GM12864 (cell line): Measurements from ENCODE around the gene SLC66A2.
A peak's percentile ranks its signal among the peaks of the same experiment; 100 is the strongest.

ENCODE experiments used
- DNase-seq: peaks from one replicate; pipeline ENCODE4 v3.0.0-alpha.2; 2011; ENCODE audit warnings: low read depth
- H3K4me3 ChIP-seq: 2 replicates; pipeline ENCODE4 v1.5.1; 2011; ENCODE audit warnings: mild to moderate bottlenecking, low read depth, low read length, control low read depth
- TF ChIP-seq, protein P1 (sequence below): IDR thresholded peaks from 2 replicates; pipeline ENCODE4 v1.5.1; 2011; ENCODE audit warnings: low read depth, mild to moderate bottlenecking, moderate library complexity, low read length, control low read depth, inconsistent platforms; ENCODE audit errors: missing control alignments

Gene SLC66A2

GRCh38 chr18:79955302-79956075, 4.0 kb upstream of the SLC66A2 start:
- TF ChIP-seq, protein P1, sequence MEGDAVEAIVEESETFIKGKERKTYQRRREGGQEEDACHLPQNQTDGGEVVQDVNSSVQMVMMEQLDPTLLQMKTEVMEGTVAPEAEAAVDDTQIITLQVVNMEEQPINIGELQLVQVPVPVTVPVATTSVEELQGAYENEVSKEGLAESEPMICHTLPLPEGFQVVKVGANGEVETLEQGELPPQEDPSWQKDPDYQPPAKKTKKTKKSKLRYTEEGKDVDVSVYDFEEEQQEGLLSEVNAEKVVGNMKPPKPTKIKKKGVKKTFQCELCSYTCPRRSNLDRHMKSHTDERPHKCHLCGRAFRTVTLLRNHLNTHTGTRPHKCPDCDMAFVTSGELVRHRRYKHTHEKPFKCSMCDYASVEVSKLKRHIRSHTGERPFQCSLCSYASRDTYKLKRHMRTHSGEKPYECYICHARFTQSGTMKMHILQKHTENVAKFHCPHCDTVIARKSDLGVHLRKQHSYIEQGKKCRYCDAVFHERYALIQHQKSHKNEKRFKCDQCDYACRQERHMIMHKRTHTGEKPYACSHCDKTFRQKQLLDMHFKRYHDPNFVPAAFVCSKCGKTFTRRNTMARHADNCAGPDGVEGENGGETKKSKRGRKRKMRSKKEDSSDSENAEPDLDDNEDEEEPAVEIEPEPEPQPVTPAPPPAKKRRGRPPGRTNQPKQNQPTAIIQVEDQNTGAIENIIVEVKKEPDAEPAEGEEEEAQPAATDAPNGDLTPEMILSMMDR, result no peak

GRCh38 chr18:79954791-79955190, 3.3 kb upstream of the SLC66A2 start:
- DNase-seq, result no peak
- TF ChIP-seq, protein P1, result no peak
- H3K4me3 ChIP-seq, result no peak overlapping the region

More at GRCh38 chr18:79955302-79956075, 4.0 kb upstream of the SLC66A2 start:
- H3K4me3 ChIP-seq, result no peak overlapping the region
- no peak for DNase-seq

GRCh38 chr18:79953971-79954651, 2.7 kb upstream of the SLC66A2 start:
- no peak for DNase-seq
- H3K4me3 ChIP-seq, result no peak overlapping the region
- TF ChIP-seq, protein P1, result no peak

DNA sequence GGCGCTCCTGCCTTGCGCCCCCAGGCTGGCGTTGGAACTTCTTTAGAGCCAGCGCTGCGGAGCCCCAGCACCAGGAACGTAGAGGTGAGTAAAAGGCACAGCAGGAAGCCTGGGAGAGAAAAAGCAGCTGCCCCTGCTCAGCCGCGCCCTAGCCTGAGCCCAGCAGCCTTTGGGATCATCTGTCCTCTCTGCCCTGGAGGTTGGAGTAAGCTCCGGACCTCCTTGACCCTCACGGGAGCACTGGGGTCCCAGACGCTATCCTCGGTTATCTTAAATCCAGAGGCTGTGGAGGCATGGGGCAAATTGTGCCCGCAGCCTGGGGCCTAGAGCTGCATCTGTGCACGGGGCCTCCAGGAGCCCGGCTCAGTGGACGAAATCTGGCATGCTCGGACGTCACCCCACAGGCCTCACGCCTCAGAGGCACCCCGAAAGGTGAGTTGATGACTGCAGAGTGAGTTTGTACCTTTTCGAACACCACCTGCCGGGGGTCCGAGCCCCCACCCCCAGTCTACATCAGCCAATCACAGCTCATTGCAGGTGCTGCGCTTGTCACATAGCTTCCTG, 1.6 kb upstream of the SLC66A2 start:
- no peak overlapping the region for H3K4me3 ChIP-seq
- DNase-seq, result no peak
- TF ChIP-seq, protein P1, result no peak

DNA sequence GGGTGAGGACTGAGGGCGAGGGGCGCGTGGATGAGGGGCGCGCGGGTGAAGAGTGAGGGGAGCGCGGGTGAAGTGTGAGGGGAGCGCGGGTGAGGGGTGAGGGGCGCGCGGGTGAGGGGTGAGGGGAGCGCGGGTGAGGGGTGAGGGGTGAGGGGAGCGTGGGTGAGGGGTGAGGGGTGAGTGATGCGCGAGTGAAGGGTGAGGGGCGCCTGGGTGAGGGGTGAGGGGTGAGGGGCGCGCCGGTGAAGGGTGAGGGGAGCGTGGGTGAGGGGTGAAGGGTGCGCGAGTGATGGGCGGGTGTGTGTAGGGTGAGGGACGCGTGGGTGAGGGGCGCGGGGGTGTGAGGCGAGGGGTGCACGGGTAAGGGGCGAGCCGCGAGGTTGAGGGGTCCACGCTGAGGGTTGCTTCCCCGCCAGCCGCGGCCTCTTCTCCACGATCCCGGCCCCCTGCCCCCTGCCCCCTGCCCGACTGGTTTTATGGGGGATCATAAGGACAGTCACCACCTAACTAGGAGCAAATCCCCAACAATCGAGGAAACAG, 1.1 kb upstream of the SLC66A2 start:
- DNase-seq, result no peak

DNA sequence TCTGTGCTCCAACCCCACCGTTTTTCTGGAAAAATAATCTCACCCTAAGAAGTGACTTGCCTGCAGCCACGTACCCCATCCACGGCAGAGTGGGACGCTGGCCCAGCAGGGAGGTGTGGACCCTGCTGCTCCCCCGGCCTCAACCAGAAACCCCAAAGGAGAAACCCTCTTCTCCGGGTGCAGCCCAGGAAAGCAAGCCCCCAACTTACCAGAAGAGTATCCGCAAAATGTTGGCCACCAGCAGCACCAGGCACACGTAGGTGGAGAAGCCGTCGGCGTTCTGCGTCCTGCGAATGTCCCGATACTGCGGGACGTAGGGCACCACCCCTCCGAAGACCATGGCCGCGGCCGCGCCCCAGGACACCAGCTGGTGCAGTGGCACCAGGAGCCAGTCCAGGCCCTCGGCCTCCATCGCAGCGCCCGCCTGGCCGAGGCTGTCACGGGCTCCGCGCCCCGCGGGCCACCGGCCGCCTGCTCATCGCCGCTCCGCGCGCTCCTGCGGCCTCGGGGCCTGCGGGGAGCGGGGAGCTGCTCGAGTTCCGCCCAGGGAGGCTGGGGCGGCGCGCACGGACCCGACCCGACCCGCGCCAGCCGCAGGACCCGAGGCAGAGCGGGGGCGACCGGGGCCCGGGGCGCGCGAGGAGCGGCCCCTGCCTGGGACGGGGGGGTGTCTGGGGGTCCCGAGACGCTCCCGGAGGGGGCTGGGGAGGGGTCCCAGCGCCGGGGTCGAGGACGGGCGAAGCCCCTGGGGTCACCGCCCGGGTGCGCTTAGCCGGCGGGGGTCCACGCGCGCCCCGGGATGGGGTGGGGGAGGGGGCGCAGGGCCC, 725 bp downstream of the SLC66A2 start:
- DNase-seq, result no peak
- peak overlapping the region; percentile 73 for H3K4me3 ChIP-seq
- TF ChIP-seq, protein P1, result no peak

More for the DNA sequence above, 1.1 kb upstream of the SLC66A2 start:
- TF ChIP-seq, protein P1, result no peak
- H3K4me3 ChIP-seq, result peak overlapping the region; percentile 74
